CD14-positive monocyte (primary cell): ENCODE data around the gene PDCD1. TPM values are rescaled to one million over a fixed set of nuclear protein-coding genes. Genes with fewer than 3 reads are reported as not detected.

Experiments
- DNase-seq, 3 donors: peaks; one replicate each; pipeline ENCODE4 v3.0.0-alpha.2; 2011 to 2022
- H2AFZ ChIP-seq: 2 replicates; pipeline ENCODE4 v1.6.0; 2012; ENCODE audit warnings: mild to moderate bottlenecking, low read depth, low read length, inconsistent platforms; ENCODE audit not compliant: insufficient read depth, poor library complexity, severe bottlenecking
- H3K27ac ChIP-seq, 2 donors: 1 replicate in 1 of 2; 2 replicates in 1 of 2; pipeline ENCODE4 v1.5.1; 2012 to 2013; ENCODE audit warnings: low read length in 2 of 2, control low read depth in 1 of 2, inconsistent platforms in 1 of 2, low read depth in 1 of 2, mild to moderate bottlenecking in 1 of 2
- H3K27me3 ChIP-seq, 2 donors: one replicate each; pipeline versions ENCODE4 v1.6.0 to v1.6.1; 2011 to 2013; ENCODE audit warnings: low read length in 2 of 2; ENCODE audit not compliant: control insufficient read depth in 2 of 2, insufficient read depth in 2 of 2
- H3K36me3 ChIP-seq, 2 donors: replicated peaks in 1 of 2; 1 replicate in 1 of 2; 2 replicates in 1 of 2; pipeline versions ENCODE4 v1.5.1 to v1.6.1; 2012 to 2013; ENCODE audit warnings: low read length in 2 of 2, control low read depth in 1 of 2, inconsistent platforms in 1 of 2, mild to moderate bottlenecking in 1 of 2; ENCODE audit not compliant: insufficient read depth in 2 of 2, control insufficient read depth in 1 of 2
- H3K4me1 ChIP-seq, 2 donors: 1 replicate in 1 of 2; 2 replicates in 1 of 2; pipeline versions ENCODE4 v1.5.1 to v1.6.1; 2012 to 2013; ENCODE audit warnings: low read length in 2 of 2, control low read depth in 1 of 2, inconsistent platforms in 1 of 2, mild to moderate bottlenecking in 1 of 2, moderate library complexity in 1 of 2; ENCODE audit not compliant: insufficient read depth in 2 of 2, control insufficient read depth in 1 of 2
- H3K4me2 ChIP-seq: replicated peaks from 2 replicates; pipeline ENCODE3; 2012; ENCODE audit warnings: low read length, moderate library complexity, mild to moderate bottlenecking; ENCODE audit not compliant: poor library complexity, severe bottlenecking; ENCODE audit errors: extremely low read depth
- H3K4me3 ChIP-seq, 3 experiments: fragments of 200-600 bp in 1 of 3; sonication (generic) in 1 of 3; replicated peaks in 1 of 3; 1 replicate in 2 of 3; 2 replicates in 1 of 3; pipeline ENCODE4 v1.5.1; 2011 to 2013; ENCODE audit warnings: low read length in 3 of 3, mild to moderate bottlenecking in 3 of 3, control low read depth in 2 of 3, low read depth in 2 of 3, inconsistent platforms in 1 of 3, moderate library complexity in 1 of 3
- H3K79me2 ChIP-seq: 2 replicates; pipeline ENCODE4 v1.6.0; 2012; ENCODE audit warnings: mild to moderate bottlenecking, control low read depth, inconsistent platforms, low read length, moderate library complexity; ENCODE audit not compliant: insufficient read depth
- H3K9ac ChIP-seq: 2 replicates; pipeline ENCODE4 v1.6.0; 2017; ENCODE audit warnings: low read length, mild to moderate bottlenecking; ENCODE audit not compliant: insufficient read depth, poor library complexity, severe bottlenecking
- H3K9me3 ChIP-seq, 2 donors: replicated peaks in 1 of 2; 1 replicate in 1 of 2; 2 replicates in 1 of 2; pipeline versions ENCODE4 v1.5.1 to v1.6.1; 2012 to 2013; ENCODE audit warnings: low read length in 2 of 2, control low read depth in 1 of 2; ENCODE audit not compliant: control insufficient read depth in 1 of 2, insufficient read depth in 1 of 2
- H4K20me1 ChIP-seq: 2 replicates; pipeline ENCODE4 v1.6.0; 2012; ENCODE audit warnings: mild to moderate bottlenecking, low read length, control low read depth, moderate library complexity; ENCODE audit not compliant: insufficient read depth
- H3K27ac Mint-ChIP-seq, 7 donors: one replicate each; pipeline ENCODE4 v1.8.0; 2020; ENCODE audit warnings: mild to moderate bottlenecking in 7 of 7, mixed read lengths in 7 of 7, moderate library complexity in 6 of 7, inconsistent platforms in 2 of 7
- H3K27me3 Mint-ChIP-seq, 3 donors: one replicate each; pipeline ENCODE4 v1.8.0; 2021 to 2022; ENCODE audit warnings: low read depth in 3 of 3, mild to moderate bottlenecking in 3 of 3, mixed read lengths in 3 of 3, moderate library complexity in 3 of 3, inconsistent platforms in 1 of 3
- H3K36me3 Mint-ChIP-seq, 2 donors: one replicate each; pipeline ENCODE4 v1.8.0; 2020; ENCODE audit warnings: mixed read lengths in 2 of 2, inconsistent platforms in 1 of 2, mild to moderate bottlenecking in 1 of 2
- H3K4me1 Mint-ChIP-seq: one replicate; pipeline ENCODE4 v1.8.0; 2020; ENCODE audit warnings: mild to moderate bottlenecking, mixed read lengths
- H3K4me3 Mint-ChIP-seq, 2 donors: one replicate each; pipeline ENCODE4 v1.8.0; 2020; ENCODE audit warnings: mild to moderate bottlenecking in 2 of 2, mixed read lengths in 2 of 2, moderate library complexity in 1 of 2
- H3K9me3 Mint-ChIP-seq, 7 donors: one replicate each; pipeline ENCODE4 v1.8.0; 2020 to 2022; ENCODE audit warnings: mixed read lengths in 7 of 7, mild to moderate bottlenecking in 6 of 7, moderate library complexity in 6 of 7, inconsistent platforms in 2 of 7
- CTCF ChIP-seq: fragments of 200-600 bp; IDR thresholded peaks from one replicate; pipeline ENCODE4 v1.8.0; 2022; ENCODE audit warnings: antibody characterized with exemption, mild to moderate bottlenecking
- WGBS: methylation state at CpG from one replicate; pipeline ENCODE4 v1.1.5; 2013; ENCODE audit warnings: missing lambda C conversion rate; ENCODE audit not compliant: insufficient coverage; 5-methylcytosine and 5-hydroxymethylcytosine counted together
- intact Hi-C, 2 donors: fragments of 100-400 bp; cut with micrococcal nuclease; formaldehyde crosslinking; loops; one replicate each; pipeline versions ENCODE4 v1.15.0 to v1.15.1; 2023
- polyA plus RNA-seq, 3 donors: library from polyadenylated mRNA; depleted of rRNA in 1 of 3; unstranded in 2 of 3; stranded (reverse) in 1 of 3; fragments of 300-500 nt in 2 of 3; fragments of >200 nt in 1 of 3; fragmentation: Illumina TruSeq in 2 of 3; gene quantifications; 1 replicate in 2 of 3; 2 replicates in 1 of 3; pipeline ENCODE4 v1.2.3, GENCODE V29; 2012 to 2021

PDCD1 gene
- polyA plus RNA-seq, 3 donors: 0.08 TPM; not detected in 2

GRCh38 chr2:241859436-241860183 is 916 bp upstream of the PDCD1 start:
- Histone ChIP-seq H3K4me3 (no peak overlapping the region), H3K27me3 (peaks cover 0 to 26% of the 10 kb centered on the region in 2 donors), H2AFZ (peak overlapping the region; percentile 29), H3K27ac (no peak overlapping the region), H4K20me1 (no peaks in the 10 kb centered on the region), H3K9me3 (peaks cover 0 to 6% of the 10 kb centered on the region in 2 donors), H3K79me2 (no peaks in the 10 kb centered on the region), H3K4me1 (peaks cover 0 to 9% of the 10 kb centered on the region in 2 donors), H3K4me2 (peak overlapping the region; percentile 31), H3K9ac (no peak overlapping the region), H3K36me3 (no peaks in the 10 kb centered on the region)
- TF ChIP-seq CTCF: no peak
- H3K4me1 Mint-ChIP-seq: peaks cover 12% of the 10 kb centered on the region
- H3K36me3 Mint-ChIP-seq: no peaks in the 10 kb centered on the region
- no peak for DNase-seq
- H3K4me3 Mint-ChIP-seq: peak overlapping the region; percentile 47 to 49
- H3K27me3 Mint-ChIP-seq: peaks cover 15 to 39% (median 22%) of the 10 kb centered on the region in 3 donors
- H3K27ac Mint-ChIP-seq: peak overlapping the region in 4 of 7 donors; percentile 3 to 61 (median 52)
- WGBS: 65% methylated on average over 27 of the region's 30 CpGs
- H3K9me3 Mint-ChIP-seq: peaks cover 0 to 9% (median 3%) of the 10 kb centered on the region in 7 donors
- intact Hi-C loops: no loop called here

- H3K27ac ChIP-seq: no peak overlapping the region
- intact Hi-C loops: no loop called here
- no peak overlapping the region for H3K9ac ChIP-seq
- no peak for TF ChIP-seq CTCF
- 90% methylated on average over 2 of the region's 9 CpGs for WGBS
- H3K36me3 ChIP-seq: no peaks in the 10 kb centered on the region
- H3K79me2 ChIP-seq: no peaks in the 10 kb centered on the region
- DNase-seq: no peak
- peaks cover 9% of the 10 kb centered on the region for H3K4me1 Mint-ChIP-seq
- H3K9me3 ChIP-seq: no peaks in the 10 kb centered on the region
- no peaks in the 10 kb centered on the region for H3K36me3 Mint-ChIP-seq
- peaks cover 0 to 20% of the 10 kb centered on the region in 2 donors for H3K27me3 ChIP-seq
- H3K4me3 Mint-ChIP-seq: no peak overlapping the region
- no peaks in the 10 kb centered on the region for H4K20me1 ChIP-seq
- H3K4me1 ChIP-seq: peaks cover 0 to 9% of the 10 kb centered on the region in 2 donors
- H3K27ac Mint-ChIP-seq: no peak overlapping the region
- H2AFZ ChIP-seq: no peak overlapping the region
- H3K9me3 Mint-ChIP-seq: peaks cover 0 to 3% (median under 1%) of the 10 kb centered on the region in 7 donors
- H3K4me2 ChIP-seq: no peak overlapping the region
- no peak overlapping the region for H3K4me3 ChIP-seq
- peaks cover 11 to 38% (median 18%) of the 10 kb centered on the region in 3 donors for H3K27me3 Mint-ChIP-seq
Observed at GRCh38 chr2:241859017-241859435, 332 bp upstream of the PDCD1 start.
